ENCODE measurements around the gene UNC13A. TPM values are rescaled to one million over a fixed set of nuclear protein-coding genes. Genes with fewer than 3 reads are reported as not detected.

Gene UNC13A
- total RNA-seq, 1 donor from 2014 or later, result 2.1 TPM

GRCh38 chr19:17581211-17581874, 106.8 kb downstream of the UNC13A start:
- Mint-ChIP-seq H3K4me3 (ENCODE audit: unreplicated experiment) (no peak overlapping the region), H3K4me1 (ENCODE audit: low read depth) (no peaks in the 10 kb centered on the region), H3K27me3 (ENCODE audit: low read depth) (no peaks in the 10 kb centered on the region), H3K27ac (ENCODE audit: unreplicated experiment) (no peak overlapping the region), H3K9me3 (ENCODE audit: low read depth) (no peaks in the 10 kb centered on the region), H3K36me3 (ENCODE audit: low read depth) (peaks cover 36% of the 10 kb centered on the region)
- DNase-seq (ENCODE audit: low spot score), result no peak
- no peak for TF ChIP-seq CTCF (IDR thresholded peaks at IDR 0.05)

GRCh38 chr19:17580470-17581144, 107.5 kb downstream of the UNC13A start:
- no peak overlapping the region for H3K27ac Mint-ChIP-seq (ENCODE audit: unreplicated experiment)
- no peak for TF ChIP-seq CTCF (IDR thresholded peaks at IDR 0.05)
- H3K27me3 Mint-ChIP-seq (ENCODE audit: low read depth), result no peaks in the 10 kb centered on the region
- no peak overlapping the region for H3K4me3 Mint-ChIP-seq (ENCODE audit: unreplicated experiment)
- no peaks in the 10 kb centered on the region for H3K4me1 Mint-ChIP-seq (ENCODE audit: low read depth)
- no peaks in the 10 kb centered on the region for H3K9me3 Mint-ChIP-seq (ENCODE audit: low read depth)
- no peak for DNase-seq (ENCODE audit: low spot score)
- peaks cover 36% of the 10 kb centered on the region for H3K36me3 Mint-ChIP-seq (ENCODE audit: low read depth)

GRCh38 chr19:17579661-17580244, 108.4 kb downstream of the UNC13A start:
- no peaks in the 10 kb centered on the region for H3K27me3 Mint-ChIP-seq (ENCODE audit: low read depth)
- H3K4me1 Mint-ChIP-seq (ENCODE audit: low read depth), result no peaks in the 10 kb centered on the region
- no peak overlapping the region for H3K27ac Mint-ChIP-seq (ENCODE audit: unreplicated experiment)
- TF ChIP-seq CTCF (IDR thresholded peaks at IDR 0.05), result no peak
- no peaks in the 10 kb centered on the region for H3K9me3 Mint-ChIP-seq (ENCODE audit: low read depth)
- DNase-seq (ENCODE audit: low spot score), result no peak
- peaks cover 36% of the 10 kb centered on the region for H3K36me3 Mint-ChIP-seq (ENCODE audit: low read depth)
- no peak overlapping the region for H3K4me3 Mint-ChIP-seq (ENCODE audit: unreplicated experiment)

GRCh38 chr19:17577457-17578097, 110.6 kb downstream of the UNC13A start:
- TF ChIP-seq CTCF (IDR thresholded peaks at IDR 0.05), result no peak
- Mint-ChIP-seq H3K27ac (ENCODE audit: unreplicated experiment) (no peak overlapping the region), H3K27me3 (ENCODE audit: low read depth) (no peaks in the 10 kb centered on the region), H3K36me3 (ENCODE audit: low read depth) (peaks cover 36% of the 10 kb centered on the region), H3K4me1 (ENCODE audit: low read depth) (no peaks in the 10 kb centered on the region), H3K4me3 (ENCODE audit: unreplicated experiment) (no peak overlapping the region), H3K9me3 (ENCODE audit: low read depth) (no peaks in the 10 kb centered on the region)
- no peak for DNase-seq (ENCODE audit: low spot score)

GRCh38 chr19:17576758-17577456, 111.2 kb downstream of the UNC13A start:
- no peak overlapping the region for H3K27ac Mint-ChIP-seq (ENCODE audit: unreplicated experiment)
- H3K9me3 Mint-ChIP-seq (ENCODE audit: low read depth), result no peaks in the 10 kb centered on the region
- peaks cover 36% of the 10 kb centered on the region for H3K36me3 Mint-ChIP-seq (ENCODE audit: low read depth)
- no peak for DNase-seq (ENCODE audit: low spot score)
- H3K4me1 Mint-ChIP-seq (ENCODE audit: low read depth), result no peaks in the 10 kb centered on the region
- H3K4me3 Mint-ChIP-seq (ENCODE audit: unreplicated experiment), result no peak overlapping the region
- no peaks in the 10 kb centered on the region for H3K27me3 Mint-ChIP-seq (ENCODE audit: low read depth)
- TF ChIP-seq CTCF (IDR thresholded peaks at IDR 0.05), result no peak
